GM21381 (cell line): ENCODE results near the gene ZNF526.

ENCODE experiments used
- ATAC-seq: cut with Tn5 transposase; IDR thresholded peaks from one replicate; pipeline ENCODE4 v1.9.1; 2021; ENCODE audit warnings: mild to moderate bottlenecking, moderate library complexity; ENCODE audit not compliant: unreplicated experiment

Gene ZNF526, protein sequence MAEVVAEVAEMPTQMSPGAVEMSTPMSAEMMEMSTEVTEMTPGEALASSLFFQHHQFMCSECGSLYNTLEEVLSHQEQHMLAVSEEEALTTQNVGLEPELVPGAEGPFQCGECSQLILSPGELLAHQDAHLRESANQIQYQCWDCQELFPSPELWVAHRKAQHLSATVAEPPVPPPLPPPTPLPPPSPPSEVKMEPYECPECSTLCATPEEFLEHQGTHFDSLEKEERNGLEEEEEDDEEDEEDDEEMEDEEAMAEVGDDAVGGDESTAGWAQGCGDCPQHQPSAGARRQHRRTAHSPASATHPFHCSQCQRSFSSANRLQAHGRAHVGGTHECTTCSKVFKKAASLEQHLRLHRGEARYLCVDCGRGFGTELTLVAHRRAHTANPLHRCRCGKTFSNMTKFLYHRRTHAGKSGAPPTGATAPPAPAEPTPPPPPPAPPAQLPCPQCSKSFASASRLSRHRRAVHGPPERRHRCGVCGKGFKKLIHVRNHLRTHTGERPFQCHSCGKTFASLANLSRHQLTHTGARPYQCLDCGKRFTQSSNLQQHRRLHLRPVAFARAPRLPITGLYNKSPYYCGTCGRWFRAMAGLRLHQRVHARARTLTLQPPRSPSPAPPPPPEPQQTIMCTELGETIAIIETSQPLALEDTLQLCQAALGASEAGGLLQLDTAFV

DNA sequence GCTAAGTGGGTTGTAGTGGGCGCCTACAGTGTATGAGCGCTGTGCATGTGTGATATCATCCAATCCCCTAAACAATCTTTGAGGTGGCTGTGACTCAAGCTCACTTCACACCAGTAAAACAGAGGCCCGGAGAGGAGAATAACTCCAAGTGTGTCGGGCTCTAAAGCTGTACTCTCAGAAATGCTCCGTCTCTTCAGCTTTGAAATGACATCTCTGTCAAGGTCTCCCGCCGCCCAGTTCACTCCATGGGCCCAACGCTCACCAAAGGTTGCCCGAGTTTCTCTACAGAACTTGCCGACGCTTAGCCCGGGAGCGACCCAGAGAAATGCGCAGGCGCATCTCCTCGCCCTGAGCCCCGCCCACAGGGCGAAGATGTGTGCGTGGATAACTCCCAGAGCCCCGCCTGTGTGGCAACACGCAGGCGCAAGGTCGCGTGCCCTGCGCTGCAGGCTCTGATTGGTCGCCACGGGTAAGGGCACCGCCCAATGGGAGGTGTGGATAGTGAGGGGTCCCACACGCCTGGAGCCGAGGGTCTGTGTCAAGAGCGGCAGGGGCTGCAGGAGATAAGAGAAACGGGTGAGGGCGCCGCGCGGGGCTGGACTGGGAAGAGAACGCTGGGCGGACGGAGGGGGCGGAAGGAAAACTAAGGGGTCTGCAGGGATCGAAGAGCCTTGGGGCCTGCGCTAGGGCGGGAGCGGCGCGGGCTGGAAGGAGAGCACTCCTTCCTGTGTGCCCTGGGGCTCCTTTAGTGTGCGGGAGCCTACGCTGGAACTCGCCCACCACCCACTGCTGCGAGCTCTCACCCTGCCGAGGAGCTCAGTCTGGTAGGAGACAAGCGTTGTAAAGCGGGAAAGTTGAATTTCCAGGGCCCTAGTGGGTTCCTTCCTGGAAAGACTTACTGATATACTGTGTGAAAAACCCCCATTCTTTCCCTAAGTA lies at the start of gene ZNF526:
ZNF526 (plus strand) TSS at position 501 of the 939 bp plus-strand sequence. CDS start 4,092 bp downstream, outside the sequence.
- ATAC-seq = peak; percentile 66

DNA sequence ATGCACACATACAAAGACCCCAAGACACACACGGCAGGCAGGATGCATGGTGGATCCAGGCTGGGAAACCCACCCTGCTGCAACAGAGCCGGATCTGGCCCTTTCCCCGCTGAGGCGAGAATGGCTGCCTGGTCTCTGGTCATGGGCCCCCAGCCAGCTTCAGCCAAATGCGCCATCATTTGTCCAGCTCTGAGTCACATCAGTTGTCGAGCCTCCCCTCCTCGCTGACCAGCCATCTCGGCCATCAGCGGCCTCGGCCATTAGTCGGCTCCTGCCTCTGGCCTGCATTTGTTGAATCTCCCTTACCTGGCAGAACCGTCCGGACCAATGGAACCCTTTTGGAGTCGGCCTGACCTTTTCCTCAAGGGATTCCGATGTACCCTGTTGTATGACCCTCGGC lies 49.4 kb upstream of the ZNF526 start:
- no peak for ATAC-seq

DNA sequence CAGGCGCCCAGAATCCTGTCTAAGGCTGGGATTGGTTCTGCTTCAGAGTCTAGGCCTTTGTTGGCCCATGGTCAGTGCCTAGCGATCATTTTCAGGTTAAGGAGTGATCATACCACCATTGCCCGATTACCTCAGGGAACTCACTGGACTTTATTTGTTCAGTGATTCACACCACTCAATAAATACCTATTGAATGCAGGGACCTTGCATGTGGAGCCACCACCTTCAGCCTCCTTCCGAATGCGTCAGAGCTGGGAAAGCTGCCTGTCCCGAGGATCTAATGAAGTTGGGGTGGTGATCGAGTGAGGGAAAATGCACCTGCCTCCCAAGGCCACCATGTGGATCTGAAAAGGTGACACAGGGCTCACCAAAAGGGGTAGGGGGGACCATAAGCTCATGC lies 47.9 kb upstream of the ZNF526 start:
- no peak for ATAC-seq

DNA sequence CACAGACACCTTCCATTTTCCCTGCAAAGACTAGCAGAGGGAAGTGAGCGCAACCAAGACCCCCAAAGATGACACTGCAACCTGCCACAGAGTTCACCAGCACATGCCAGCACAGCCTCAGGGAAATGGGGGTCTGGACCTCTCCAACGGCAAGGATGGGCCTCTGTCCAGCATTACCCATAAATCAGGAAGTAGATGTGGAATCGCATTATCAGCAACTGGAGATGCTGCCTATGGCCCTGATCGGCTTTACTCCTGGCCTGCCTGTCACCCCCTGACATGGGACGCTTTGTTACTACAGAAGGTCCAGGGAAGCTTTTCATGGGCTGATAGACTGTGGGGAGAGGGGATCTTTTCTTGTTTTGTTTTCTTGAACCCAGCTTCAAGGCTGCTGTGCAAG lies 46.4 kb upstream of the ZNF526 start:
- no peak for ATAC-seq

DNA sequence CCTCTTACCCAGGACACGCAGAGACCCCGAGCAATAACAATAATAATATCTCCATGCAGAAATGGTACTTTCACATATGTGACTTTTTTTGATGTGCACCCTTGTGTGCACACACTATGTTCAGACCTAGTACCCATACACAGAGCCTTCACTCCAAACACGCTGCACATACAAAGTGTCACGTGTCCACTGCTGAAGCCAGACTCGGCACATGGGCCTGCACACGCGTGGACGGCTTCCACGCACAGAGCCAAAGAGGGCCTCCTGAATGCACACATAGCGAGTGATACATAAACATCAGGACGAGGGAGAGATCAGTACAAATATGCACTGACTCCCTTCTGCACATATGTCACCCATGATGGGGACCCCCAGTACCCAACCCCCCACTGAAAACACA lies 45.9 kb upstream of the ZNF526 start:
- ATAC-seq = no peak

DNA sequence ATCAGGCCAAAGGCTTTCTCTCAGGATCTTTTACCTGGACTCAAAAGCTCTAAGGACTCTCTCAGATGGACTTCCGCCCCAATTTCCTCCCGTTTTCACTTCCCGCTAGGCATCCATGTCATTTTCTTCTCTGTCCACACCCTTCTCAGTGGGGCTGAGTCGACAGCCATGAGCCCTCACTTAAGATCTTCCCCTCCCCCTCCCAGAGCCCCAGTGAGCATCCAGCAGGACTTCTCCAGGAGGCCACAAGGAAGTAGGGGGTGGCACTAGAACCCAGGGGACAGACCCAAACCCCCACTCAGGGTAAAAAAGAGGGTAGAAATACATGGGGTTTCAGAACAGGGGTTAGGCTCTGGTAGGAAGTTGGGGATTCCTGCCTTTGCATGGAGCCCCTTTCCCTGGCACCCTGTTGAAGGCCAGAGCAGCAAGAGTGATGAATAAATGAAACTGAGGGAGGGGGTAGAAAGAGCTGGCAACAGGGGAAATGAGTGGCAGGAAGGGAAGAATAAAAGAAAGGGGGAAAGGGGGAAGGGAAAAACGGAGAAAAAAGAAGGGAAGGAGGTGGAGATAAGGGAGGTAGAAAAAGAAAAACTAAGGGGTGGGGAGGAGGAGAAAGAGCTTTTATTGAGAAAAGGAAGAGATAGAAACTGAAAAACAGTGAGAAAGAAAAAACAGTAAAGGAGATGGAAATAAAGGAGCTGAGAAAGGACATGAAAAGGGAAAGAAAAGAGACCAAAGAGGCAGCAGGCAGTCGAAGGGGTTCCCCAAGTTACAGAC lies 45.0 kb upstream of the ZNF526 start:
- no peak for ATAC-seq

DNA sequence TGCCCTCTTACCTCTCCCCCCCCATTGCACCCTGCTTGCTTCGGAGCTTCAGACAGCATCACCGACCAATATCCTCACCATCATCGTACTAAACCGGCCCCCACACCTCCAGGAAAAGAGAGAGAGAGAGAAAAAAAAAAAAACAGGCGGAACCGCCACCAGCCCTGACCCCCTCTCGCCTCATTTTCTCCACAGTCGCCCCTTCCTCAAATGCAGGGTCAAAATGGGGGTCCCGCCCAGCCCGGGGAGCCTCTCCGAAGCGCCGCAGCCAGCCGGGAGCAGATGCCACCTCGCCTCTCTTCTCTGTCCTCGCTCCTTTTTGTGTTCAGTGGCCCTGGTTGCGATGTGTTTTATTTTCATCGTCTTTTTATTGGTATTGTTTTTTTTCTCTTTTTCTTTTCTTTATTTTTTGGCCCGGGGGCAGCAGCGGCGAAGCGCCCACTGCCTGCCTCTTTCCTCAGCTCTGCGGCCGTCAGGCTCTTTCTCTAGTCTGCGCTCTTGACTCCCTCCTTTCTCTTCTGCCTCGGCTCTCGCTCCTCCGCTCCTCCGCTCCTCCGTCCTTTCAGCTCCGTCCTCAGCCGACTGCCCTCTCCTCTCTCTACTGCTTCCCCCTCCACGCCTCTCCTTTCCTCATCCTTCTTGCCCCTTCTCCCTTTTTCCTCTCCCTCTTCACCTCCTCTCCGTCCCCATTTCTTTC lies 44.0 kb upstream of the ZNF526 start:
- no peak for ATAC-seq

DNA sequence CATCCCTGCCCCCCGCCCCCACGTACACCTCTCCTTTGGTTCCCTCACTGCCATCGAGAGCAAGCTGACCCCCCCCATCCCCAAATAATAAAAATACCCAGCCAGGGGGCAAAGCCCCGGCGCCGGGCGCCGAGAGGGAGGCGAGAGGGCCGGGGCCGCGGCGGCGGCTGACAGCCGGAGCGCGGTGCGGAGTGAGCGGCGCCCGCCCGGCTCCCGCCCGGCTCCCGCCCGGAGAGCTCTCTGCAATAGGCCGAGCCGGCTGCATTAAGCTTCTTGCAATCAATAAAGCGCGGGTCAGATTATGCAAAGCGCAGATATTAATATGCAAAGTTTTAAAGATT lies 43.5 kb upstream of the ZNF526 start:
- no peak for ATAC-seq

DNA sequence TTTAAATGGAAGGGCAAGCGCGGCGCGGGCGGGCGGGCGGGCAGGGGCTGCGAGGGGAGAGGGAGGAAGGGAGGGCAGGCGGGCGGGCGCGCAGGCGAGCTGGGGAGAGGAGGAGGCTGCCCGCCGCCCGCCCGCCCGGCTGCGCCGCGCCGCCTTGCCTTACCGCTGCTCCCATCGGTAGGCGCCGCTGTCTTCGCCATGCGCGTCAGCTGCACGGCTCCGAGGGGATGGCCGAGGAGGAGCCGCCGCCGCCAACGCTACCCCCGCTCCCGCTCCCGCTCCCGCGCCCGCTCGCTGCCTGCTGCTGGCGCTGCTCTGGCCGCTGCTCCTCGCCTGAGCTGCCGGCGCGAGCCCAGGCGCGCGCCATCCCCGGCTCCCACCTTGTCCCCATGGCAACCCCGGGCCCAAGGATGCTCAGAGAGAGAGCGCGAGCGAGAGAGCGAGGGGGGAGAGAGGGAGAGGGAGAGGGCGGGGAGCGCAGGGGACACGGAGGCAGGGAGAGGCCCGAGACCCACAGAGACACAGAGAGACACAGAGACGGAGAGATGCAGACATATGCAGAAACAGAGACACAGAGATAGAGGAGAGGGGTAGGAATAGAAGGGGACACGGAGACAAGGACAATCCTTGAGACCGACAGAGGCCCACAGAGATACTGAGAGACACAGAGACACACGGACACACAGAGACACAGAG lies 43.0 kb upstream of the ZNF526 start:
- no peak for ATAC-seq

DNA sequence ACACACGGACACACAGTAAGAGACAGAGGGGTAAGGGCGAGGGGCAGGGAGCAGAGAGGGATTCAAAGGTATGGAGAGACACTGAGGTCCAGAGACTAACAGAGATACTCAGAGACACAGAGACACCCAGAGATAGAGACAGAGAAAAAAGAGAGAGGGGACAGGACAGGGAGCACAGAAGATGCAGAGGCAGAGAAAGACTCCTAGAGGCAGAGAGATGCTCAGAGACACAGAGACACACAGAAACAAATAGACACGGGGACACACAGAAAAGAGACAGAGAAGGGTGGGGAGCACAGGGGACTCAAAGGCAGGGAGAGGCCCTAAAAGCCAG lies 42.5 kb upstream of the ZNF526 start:
- no peak for ATAC-seq

DNA sequence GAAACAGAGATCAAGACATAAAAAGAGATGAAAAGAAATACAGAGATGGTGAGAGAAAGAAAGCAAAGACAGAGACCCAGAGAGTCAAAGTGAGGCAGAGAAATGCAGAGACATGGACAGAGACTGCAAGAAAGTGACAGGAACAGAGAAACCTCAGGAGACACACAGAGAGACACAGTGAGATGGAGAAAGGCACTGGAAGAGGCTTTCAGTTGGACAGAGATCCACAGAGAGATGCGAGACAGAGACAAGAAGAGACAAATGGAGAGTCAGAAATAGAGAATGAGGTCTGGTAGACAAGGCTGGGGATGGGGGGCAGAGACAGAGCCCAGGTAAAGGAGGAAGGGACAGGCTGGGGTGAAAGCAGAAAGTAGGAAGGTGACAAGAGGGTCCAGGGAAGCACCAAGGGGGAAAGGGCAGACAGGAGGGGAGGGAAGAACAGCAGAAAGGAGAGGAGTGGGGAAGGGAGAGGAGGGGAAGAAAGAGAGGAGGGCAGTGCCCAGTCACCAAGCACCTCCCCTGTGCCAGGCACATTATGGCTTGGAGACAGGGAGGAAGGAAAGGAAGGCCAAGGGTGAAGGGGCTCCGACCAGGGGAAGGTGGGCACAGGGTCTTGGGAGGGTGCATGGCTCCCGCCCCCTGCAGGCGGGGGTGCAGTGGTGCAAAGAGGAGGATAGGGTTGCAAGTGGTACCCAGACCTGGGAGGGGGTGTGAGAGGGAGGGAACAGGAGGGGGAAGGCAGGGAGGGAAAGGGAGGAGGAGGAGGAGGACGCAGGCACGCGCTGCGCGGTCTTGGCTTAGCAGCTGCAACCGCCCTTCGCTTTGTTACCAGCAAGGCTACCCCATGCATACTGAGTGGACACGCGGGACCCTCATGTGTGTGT lies 41.1 kb upstream of the ZNF526 start:
- ATAC-seq = no peak

DNA sequence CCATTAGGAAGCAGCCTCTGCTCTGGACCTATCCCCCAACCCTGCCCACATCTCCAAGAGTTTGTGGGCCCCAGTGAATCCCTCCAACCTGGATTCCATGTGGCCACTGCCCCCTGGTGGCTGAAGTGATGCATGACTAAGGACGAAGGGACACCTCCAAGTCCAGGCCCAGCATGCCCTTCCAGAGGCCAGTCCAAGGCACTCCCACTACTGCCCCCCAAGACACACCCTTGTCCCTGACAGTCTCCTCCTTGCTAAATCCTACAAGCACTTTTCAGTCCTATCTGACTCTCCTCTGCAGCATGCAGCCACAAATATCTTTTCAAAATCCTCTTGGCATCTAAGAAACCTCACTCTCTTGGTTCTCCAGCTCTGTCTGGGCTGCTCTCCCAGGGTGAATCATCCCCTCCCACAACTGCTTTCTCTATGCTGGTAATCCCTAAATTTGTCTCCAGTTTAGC lies 35.7 kb upstream of the ZNF526 start:
- ATAC-seq = no peak

DNA sequence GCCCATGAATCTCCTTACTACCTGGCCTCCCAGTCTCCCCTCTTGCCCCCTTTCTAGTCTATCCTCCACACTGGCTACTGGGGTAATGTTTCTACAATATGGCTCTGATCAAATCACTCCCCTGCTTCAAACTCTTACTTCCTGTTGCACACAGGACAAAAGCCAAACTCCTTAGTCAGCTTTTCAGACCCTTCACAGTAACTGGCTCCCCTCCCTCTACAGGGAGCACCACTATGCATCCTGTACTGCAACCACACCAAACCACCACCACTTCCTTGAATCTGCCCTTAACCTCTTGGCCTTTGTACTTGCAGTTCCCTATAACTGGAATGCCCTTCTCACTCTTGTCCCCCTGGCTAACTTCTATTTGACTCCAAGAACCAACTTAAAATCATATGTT lies 34.8 kb upstream of the ZNF526 start:
- no peak for ATAC-seq

DNA sequence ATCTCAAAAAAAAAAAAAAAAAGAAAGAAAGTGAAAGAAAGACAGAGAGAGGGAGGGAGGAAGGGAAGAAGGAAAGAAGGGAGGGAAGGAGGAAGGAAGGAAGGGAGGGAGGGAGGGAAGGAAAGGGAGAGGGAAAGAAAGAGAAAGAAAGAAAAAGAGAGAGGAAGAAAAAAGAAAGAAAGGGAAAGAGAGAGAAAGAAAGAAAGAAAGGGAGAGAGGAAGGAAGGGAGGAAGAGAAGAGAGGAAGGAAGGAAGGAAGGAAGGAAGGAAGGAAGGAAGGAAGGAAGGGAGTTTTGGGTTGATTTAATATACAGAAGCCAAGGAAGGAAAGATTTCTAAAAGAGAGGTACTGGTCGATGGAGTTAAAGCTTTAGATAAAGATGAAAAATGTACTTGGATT lies 31.4 kb upstream of the ZNF526 start:
- no peak for ATAC-seq

DNA sequence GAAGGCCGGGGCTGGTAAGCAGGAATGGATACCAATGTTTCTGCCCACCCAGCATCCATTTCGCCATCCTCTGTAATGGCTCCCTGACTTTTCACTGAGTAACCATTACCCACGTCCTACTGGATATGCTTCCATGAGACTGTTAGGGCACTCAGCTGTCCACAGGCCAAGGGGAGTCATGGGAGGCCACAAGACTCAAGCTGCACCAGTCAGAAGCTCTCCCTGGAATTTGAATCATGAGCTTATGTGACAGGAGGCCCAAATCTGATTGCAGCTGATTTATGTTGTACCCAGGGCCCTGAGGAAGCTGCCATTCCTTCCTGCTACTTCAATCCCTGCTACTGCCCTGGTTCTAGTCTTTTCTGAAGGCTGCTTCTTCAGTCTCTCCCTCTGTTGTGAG lies 31.0 kb upstream of the ZNF526 start:
- no peak for ATAC-seq

DNA sequence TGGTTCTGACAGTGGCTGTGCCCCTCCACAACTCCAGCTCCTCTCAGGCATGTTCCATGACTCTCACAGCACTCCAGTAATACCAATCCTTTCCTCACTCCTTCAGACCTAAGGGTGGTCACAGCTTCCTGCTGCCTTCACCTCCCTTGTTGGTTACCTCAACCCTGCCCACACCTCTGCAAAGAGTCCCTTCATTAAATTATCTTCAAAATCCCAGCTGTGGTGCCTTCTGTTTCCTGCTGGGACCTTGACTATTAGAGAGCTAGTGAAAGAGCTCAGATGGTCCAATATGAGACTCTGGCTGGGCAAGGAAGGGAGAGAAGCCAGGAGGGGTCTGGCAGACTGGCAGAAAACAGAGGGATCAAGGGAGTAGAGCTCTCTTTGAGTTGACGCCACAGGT lies 28.8 kb upstream of the ZNF526 start:
- no peak for ATAC-seq

DNA sequence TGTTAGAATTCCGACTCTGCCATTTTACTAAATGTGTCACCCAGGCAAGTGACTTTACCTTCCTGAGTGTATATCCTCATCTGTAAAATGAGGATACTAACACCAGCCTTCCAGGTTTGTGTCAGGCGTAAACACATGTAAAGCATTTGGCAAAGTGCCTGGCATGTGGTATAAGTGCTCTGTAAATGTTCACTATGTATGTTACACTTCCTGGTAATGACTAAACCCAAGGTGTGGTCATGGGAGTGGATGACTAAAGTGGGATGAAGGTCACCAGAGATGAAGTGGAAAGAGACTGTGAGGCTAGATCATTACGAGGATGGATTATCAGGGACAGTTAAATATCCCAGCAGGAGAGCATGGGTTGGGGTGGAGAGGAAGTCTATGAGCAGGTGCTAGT lies 28.3 kb upstream of the ZNF526 start:
- ATAC-seq = no peak

DNA sequence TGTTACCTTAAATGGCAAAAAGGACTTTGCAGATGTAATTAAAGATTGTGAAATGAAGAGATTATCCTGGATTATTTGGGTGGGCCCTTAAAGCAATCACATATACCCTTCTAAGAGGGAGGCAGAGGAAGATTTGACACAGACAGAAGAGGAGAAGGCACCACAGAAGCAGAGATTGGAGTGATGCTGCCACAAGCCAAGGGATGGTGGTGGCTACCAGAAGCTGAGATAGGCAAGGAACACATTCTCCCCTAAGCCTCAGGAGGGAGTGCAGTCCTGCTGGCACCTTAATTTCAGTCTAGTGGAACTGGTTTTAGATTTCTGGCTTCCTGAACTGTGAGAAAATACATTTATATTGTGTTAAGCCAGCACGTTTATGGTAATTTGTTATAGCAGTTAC lies 26.8 kb upstream of the ZNF526 start:
- no peak for ATAC-seq

DNA sequence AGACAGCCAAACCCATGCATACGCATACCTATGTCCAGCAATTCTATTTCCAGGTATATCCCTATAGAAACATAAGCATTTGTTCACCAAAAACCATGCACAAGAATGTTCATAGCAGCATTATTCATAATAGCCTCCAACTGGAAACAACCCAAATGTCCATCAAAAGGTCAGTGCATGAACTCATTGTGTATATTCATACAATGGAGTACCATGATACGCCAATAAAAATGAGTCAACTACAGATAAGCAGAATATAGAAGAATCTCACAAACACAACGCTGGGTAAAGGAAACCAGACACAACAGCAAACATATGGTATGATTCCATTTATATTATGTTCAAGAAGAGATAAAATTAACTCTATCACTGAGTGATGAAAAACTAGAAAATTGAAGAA lies 26.4 kb upstream of the ZNF526 start:
- ATAC-seq = no peak
